SU-DHL-6 (cell line): ENCODE results near the gene GSC2.
A peak's percentile ranks its signal among the peaks of the same experiment; 100 is the strongest.

ENCODE experiments used
- H2AFZ ChIP-seq: fragments of 200-600 bp; sonication (generic); 2 replicates; pipeline ENCODE4 v1.6.1; 2014; ENCODE audit warnings: low read depth, mild to moderate bottlenecking, moderate library complexity, mixed read lengths, antibody characterized with exemption, low read length; ENCODE audit not compliant: severe bottlenecking
- H3F3A ChIP-seq: fragments of 200-600 bp; shearing (Covaris generic); 2 replicates; pipeline ENCODE4 v1.6.0; 2016; ENCODE audit warnings: antibody characterized with exemption, mild to moderate bottlenecking; ENCODE audit not compliant: insufficient read depth
- H3K27ac ChIP-seq: fragments of 200-600 bp; sonication (generic); 2 replicates; pipeline ENCODE4 v1.5.1; 2016; ENCODE audit warnings: low read depth, mild to moderate bottlenecking, low read length, moderate library complexity, mixed read lengths
- H3K27me3 ChIP-seq: fragments of 200-600 bp; sonication (generic), shearing (Covaris generic); 2 replicates; pipeline ENCODE4 v1.6.0; 2014; ENCODE audit warnings: mild to moderate bottlenecking, low read length
- H3K36me3 ChIP-seq: fragments of 200-600 bp; sonication (generic); 2 replicates; pipeline ENCODE4 v1.6.1; 2014; ENCODE audit warnings: mild to moderate bottlenecking, low read length, mixed read lengths
- H3K4me2 ChIP-seq: fragments of 300-600, 200-600 bp; shearing (Covaris generic), sonication (generic); 2 replicates; pipeline ENCODE4 v1.6.0; 2014; ENCODE audit warnings: low read length, low read depth, mild to moderate bottlenecking; ENCODE audit not compliant: poor library complexity, severe bottlenecking
- H3K4me3 ChIP-seq: fragments of 200-600 bp; sonication (generic); 2 replicates; pipeline ENCODE4 v1.5.1; 2014; ENCODE audit warnings: antibody characterized with exemption, low read length, mild to moderate bottlenecking, mixed read lengths; ENCODE audit not compliant: insufficient read depth, poor library complexity, severe bottlenecking
- H3K79me2 ChIP-seq: fragments of 200-600 bp; sonication (generic); 2 replicates; pipeline ENCODE4 v1.6.1; 2014; ENCODE audit warnings: mild to moderate bottlenecking, low read length, moderate library complexity; ENCODE audit not compliant: insufficient read depth
- H3K9ac ChIP-seq: fragments of 200-600 bp; sonication (generic); 2 replicates; pipeline ENCODE4 v1.7.0; 2014; ENCODE audit warnings: mild to moderate bottlenecking, low read length
- H3K9me2 ChIP-seq: fragments of 200-600 bp; sonication (generic); replicated peaks from 2 replicates; pipeline ENCODE4 v1.6.1; 2014; ENCODE audit warnings: low read length; ENCODE audit not compliant: insufficient read depth
- H3K9me3 ChIP-seq: fragments of 200-600 bp; sonication (generic); 2 replicates; pipeline ENCODE4 v1.6.1; 2014; ENCODE audit warnings: low read length, mixed read lengths; ENCODE audit not compliant: insufficient read depth
- H4K20me1 ChIP-seq: fragments of 200-600 bp; sonication (generic); 2 replicates; pipeline ENCODE4 v1.6.1; 2014; ENCODE audit warnings: low read depth, mild to moderate bottlenecking, antibody characterized with exemption, low read length, moderate library complexity, mixed read lengths
- CTCF ChIP-seq: fragments of 200-600 bp; sonication (generic); IDR thresholded peaks from one replicate; pipeline ENCODE4 v1.5.1; 2017; ENCODE audit warnings: antibody characterized with exemption, mild to moderate bottlenecking, low read length, moderate library complexity; ENCODE audit not compliant: insufficient read depth, poor library complexity, severe bottlenecking
- EZH2phosphoT487 ChIP-seq: fragments of 200-600 bp; sonication (generic), shearing (Covaris generic); conservative IDR thresholded peaks from 2 replicates; pipeline ENCODE4 v1.6.1; 2018; ENCODE audit warnings: mild to moderate bottlenecking, antibody characterized with exemption, low read length, moderate library complexity, mixed read lengths

Gene GSC2

GRCh38 chr22:19122143-19122751 is 27.8 kb downstream of the GSC2 start, which contains the start of gene DGCR2:
Gene DGCR2, minus strand, starts transcription at chr22:19122412. Its CDS starts 206 bp downstream, at chr22:19122206.
- Histone ChIP-seq H3K27me3 (no peaks in the 10 kb centered on the region), H3K9me3 (no peaks in the 10 kb centered on the region), H2AFZ (peak within 1 kb of the TSS; percentile 74), H3K4me2 (peak within 1 kb of the TSS; percentile 66), H4K20me1 (no peaks in the 10 kb centered on the region; the same call in 1 of the 2 replicates), H3K9me2 (no peaks in the 10 kb centered on the region), H3K36me3 (no peaks in the 10 kb centered on the region), H3K9ac (peak within 1 kb of the TSS; percentile 67), H3K27ac (no peak within 1 kb of the TSS), H3K79me2 (peaks cover 31% of the 10 kb centered on the region), H3K4me3 (peak within 1 kb of the TSS; percentile 64), H3F3A (0 out of 2 replicates have a peak, but pooled peaks cover 2% of the 10 kb centered on the region)
- TF ChIP-seq EZH2phosphoT487 (no peak), CTCF (no peak)

GRCh38 chr22:19121631-19122142 is 28.4 kb downstream of the GSC2 start:
- peaks cover 36% of the 10 kb centered on the region for H3K79me2 ChIP-seq
- H3K27me3 ChIP-seq, result no peaks in the 10 kb centered on the region
- no peaks in the 10 kb centered on the region for H3K36me3 ChIP-seq
- 0 out of 2 replicates have a peak, but pooled peaks cover 2% of the 10 kb centered on the region for H3F3A ChIP-seq
- H4K20me1 ChIP-seq, result no peaks in the 10 kb centered on the region; the same call in 1 of the 2 replicates
- no peaks in the 10 kb centered on the region for H3K9me2 ChIP-seq
- no peak overlapping the region for H2AFZ ChIP-seq
- H3K4me2 ChIP-seq, result peak overlapping the region; percentile 66
- H3K9ac ChIP-seq, result peak overlapping the region; percentile 67
- H3K4me3 ChIP-seq, result peak overlapping the region; percentile 64
- H3K27ac ChIP-seq, result no peak overlapping the region
- H3K9me3 ChIP-seq, result no peaks in the 10 kb centered on the region
- TF ChIP-seq CTCF (no peak), EZH2phosphoT487 (no peak)

- Histone ChIP-seq H3K36me3 (no peaks in the 10 kb centered on the region), H3K9me2 (no peaks in the 10 kb centered on the region), H3K9me3 (no peaks in the 10 kb centered on the region), H3K9ac (peak overlapping the region; percentile 67), H4K20me1 (no peaks in the 10 kb centered on the region; the same call in 1 of the 2 replicates), H3K27me3 (no peaks in the 10 kb centered on the region), H2AFZ (no peak overlapping the region), H3K4me2 (peak overlapping the region; percentile 66), H3K79me2 (peaks cover 42% of the 10 kb centered on the region), H3K27ac (no peak overlapping the region), H3F3A (0 out of 2 replicates have a peak, but pooled peaks cover 2% of the 10 kb centered on the region), H3K4me3 (peak overlapping the region; percentile 64)
- TF ChIP-seq EZH2phosphoT487, result no peak
- TF ChIP-seq CTCF, result no peak
These were observed 29.1 kb downstream of the GSC2 start for GRCh38 chr22:19120829-19121630.
